Stimulated activated CD4-positive, alpha-beta T cell treated with anti-CD3 and anti-CD28 coated beads, Interleukin-2, amount 100 ng/mL, for 24 hours (primary cell): ENCODE data around the gene CUL5.
"Not testable (repeated sequence)": the region's sequence is repeated elsewhere in the genome, so short reads cannot be mapped to it uniquely, and the experiment has no call there.

Experiments
- DNase-seq, 2 donors: peaks; one replicate each; pipeline ENCODE4 v3.0.0-alpha.2; 2020

The CUL5 gene

DNA sequence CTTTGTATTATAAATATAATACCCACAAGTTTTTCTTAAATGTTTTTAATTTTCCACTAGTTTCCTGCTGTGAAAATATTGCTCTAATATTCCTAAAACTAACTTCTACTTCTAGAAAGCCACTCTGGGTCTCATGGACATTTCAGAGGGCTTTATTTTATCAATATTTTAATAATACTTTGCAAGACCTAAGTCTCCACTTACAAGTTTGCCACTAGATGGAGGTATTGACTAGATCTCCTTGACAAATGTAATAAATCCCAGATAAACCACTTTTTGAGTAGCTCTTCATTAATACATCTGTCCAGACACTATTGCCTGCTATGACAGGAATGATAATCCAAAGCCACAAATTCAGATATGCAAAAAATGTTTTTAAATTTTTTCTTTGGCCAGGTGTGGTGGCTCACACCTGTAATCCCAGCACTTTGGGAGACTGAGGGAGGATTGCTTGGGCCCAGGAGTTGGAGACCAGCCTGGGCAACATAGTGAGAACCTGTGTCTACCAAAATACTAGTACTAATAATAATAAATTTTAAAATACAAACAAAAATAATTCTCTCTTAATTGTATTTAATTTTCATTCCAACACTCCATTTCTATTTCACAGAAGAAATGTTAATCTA, 109.2 kb downstream of the CUL5 start:
- no peak for DNase-seq

DNA sequence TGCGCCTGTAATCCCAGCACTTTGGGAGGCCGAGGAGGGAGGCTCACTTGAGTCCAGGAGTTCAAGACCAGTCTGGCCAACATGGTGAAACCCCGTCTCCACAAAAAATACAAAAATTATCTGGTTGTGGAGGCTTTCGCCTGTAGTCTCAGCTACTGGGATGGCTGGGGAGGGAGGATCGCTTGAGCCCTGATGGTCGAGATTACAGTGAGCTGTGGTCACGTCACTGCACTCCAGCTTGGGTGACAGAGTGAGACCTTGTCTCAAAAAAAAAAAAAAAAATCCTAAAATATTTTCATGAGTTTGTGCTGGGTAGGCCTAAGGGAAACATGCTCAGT, 112.2 kb downstream of the CUL5 start:
- DNase-seq, result not testable (repeated sequence)

DNA sequence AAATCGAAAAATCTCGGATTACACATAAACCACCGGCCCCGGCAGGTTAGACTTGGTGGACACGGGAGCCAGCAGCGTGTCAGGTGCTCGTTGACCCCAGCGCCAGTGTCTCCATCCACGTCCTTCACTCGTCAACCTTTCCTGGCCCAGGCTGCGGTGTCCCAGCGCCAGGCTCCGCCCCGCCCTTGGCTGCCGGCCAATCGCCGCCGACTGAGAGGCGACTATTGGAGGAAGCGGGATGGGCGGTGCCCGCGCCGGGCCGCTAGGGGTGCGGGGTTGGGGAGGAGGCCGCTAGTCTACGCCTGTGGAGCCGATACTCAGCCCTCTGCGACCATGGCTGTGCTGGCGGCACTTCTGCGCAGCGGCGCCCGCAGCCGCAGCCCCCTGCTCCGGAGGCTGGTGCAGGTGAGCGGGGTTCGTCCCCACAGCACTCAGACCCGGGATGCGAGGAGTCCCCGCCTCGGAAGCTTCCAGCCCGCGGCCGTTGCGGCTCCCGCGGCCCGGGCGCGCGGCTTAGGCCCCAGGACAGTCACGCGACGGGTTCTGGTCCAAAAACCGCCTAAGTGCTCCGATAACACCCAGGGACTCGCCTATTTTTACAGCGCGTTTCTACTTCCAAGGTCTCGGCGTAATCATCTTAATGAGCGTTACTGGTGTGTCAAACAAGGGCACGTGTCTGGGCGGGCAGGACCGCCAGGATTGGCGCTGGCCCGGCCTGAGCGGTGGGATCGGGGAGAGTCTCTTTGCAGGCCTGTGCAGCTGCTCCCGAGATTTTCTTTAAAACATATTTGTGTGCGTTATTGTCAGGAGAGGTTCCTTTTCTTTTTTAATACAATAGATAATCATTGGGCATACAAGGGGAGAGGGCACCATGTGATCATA, 112.8 kb downstream of the CUL5 start, which contains the start of gene ACAT1:
Gene ACAT1 (plus strand): TSS at position 294 of the 882 bp plus-strand sequence. CDS start 40 bp downstream, at position 334.
- DNase-seq, result peak; percentile 98 to 99

DNA sequence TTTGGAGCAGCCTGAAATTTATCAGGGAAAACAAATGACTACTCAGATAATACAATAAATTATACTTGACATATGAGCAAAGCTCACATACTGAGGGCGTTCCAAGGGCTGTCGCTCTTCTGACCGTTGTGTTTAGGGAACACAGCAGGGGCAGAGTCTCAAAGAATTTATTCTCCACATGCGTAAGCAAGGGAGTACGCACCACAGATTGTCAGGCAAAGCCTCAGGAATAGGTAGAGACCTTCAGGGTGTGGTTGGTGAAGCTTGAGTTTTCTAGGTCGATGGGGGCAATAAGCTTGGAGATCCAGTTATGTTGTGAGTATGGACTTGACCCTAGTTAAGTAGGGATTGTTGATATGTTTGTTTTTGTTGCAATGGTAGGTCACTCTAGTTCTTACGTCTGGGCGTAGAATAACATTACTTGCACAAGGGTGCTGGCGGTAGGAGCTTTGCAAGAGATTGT, 113.5 kb downstream of the CUL5 start:
- DNase-seq, result no peak

DNA sequence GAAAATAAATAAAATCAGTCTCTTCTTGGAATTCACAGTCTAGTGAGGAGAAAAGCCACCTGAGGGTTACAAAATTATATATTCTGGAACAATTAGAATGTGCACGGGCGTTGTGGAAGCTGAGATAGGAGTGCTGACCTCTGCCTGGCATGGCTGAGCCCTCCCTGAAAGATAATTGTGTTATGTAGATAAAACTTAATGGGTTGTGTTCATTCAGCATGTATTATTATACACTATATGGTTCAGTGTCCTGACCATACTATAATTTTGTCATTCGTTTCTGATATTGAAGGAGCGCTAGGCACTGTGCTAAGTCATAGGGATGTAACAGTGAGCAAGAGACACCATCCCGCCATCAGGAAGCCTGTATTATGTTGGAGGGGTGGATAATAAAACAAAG, 116.4 kb downstream of the CUL5 start:
- no peak for DNase-seq

DNA sequence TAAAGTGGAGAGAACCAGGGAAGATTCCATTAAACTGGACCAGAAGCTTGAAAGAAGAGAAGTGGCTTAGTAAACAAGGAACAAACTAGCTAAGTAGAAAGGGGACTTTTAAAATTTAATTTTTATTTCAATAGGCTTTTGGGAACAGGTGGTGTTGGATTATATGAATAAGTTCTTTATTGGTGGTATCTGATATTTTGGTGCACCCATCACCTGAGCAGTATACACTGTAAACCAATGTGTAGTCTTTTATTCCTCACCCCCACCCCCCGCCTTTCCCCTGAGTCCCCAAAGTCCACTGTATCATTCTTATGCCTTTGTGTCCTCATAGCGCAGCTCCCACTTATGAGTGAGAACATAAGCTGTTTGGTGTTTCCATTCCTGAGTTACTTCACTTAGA, 120.1 kb downstream of the CUL5 start:
- DNase-seq, result no peak

DNA sequence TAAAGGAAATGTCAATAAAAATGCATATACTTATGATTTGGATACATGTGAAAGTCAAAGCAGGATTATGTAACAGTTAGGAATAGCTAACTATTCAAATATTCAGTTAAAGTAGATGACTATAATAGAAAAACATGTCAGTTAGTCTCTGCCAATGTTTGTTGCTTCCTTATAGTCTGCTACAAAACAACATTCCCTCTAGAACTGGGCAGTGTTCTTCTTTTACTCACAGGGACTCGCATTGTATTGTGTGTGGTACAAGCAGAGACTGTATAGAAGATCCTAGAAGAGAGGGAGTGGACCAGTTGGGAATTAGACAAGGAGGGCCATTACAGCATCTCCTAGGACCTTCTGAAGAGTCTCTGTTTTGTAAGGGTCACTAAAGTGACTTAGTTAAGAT, 123.3 kb downstream of the CUL5 start:
- DNase-seq, result no peak

DNA sequence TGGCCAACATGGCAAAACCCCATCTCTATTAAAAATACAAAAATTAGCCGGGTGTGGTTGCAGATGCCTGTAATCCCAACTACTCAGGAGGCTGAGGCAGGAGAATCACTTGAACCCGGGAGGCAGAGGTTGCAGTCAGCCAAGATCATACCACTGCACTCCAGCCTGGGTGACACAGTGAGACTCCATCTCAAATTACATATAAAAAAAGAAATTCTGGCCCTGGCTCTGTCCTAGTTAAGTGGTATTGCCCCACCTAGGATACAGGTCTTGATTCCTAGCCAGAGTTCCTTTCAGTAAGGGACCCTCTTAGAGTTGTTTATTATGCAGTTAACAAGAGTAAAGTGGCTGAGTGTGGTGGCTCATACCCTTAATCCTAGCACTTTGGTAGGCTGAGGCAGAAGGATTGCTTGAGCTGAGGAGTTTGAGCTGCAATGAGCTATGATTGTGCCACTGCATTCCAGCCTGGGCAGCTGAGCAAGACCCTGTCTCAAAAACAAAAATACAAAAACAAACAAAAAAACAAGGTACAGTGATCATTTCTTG, 124.4 kb downstream of the CUL5 start:
- not testable (repeated sequence) for DNase-seq

DNA sequence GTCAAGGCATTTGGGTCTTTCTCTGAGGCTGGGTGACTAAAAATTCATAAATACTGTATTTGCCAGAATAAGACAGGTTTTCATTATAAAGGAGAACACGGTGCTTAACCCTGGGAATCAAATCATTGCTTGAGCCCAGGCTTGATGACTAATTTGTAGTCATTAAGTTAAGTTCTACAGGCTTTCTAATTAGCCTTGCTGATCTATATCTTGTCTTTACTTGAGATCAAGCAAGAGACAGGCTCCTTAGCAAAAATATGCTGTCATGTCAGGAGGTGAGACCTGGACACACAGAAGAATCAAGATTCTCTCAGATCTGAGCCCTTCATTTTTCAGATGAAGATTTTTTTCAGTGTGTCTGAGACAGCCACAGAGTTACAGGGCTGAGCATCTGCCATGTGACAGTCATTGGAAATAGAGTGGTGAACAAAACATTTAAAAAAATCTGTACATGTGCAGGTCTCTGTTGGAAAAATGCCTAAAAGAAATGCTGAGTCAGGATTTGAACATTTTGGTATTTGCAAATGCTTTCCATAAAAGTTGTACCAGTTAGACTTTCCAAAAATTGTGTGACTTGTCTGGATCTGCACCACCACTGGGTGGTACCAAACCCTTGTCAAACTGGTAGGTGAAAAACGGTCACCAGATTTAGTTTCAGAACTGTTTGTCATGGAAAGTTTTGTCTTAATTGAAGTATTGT, 127.3 kb downstream of the CUL5 start:
- peak; percentile 24 to 41 for DNase-seq

DNA sequence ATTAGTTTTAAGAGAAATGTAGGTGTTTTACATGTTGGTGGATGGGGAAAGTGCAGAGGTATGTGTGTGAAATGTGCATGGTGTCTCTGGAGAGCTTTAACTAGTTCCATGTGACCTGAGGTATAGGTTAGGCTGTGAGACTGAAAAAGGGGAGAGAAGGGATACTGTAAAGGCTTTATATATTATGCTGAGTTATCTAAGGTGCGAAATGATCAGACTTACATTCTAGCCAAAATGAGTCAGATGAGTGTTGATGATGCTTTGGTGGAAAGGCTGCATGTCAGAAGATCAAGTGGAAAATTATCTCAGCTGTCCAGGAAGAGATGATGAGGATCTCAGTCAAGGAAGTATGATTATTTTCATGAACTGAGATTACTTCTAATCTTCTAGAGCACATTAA, 128.5 kb downstream of the CUL5 start:
- DNase-seq, result no peak

DNA sequence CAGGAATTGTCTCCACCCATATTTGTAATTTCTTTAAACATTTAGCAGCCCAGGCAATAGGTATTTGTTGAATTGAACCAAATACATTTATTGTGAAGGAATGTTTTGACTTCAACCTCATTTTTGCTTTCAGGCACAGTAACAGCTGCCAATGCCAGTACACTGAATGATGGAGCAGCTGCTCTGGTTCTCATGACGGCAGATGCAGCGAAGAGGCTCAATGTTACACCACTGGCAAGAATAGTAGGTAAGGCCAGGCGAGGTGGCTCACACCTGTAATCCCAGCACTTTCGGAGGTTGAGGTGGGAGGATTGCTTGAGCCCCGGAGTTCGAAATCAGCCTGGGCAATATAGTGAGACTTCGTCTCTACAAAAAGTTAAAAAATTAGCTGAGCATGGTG, 133.6 kb downstream of the CUL5 start:
- no peak for DNase-seq

DNA sequence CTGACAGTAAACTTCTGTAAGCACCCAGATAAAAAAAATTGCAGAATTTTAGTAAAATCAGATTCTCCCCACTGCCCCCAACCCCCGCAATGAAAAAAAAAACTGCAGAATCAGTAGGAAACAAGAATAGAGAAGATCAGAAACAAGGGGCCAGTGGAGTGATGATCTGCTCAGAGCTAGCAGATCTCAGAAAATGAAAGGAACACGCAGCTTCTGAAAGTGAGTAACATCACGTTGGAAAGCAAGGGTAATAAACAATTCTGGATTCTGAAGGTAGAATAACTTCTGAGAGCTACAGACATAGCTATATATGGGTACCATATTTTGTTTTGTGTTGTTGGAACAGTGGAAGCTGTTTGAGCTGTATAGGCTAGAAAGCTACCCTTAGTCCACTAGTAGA, 135.9 kb downstream of the CUL5 start:
- no peak for DNase-seq

DNA sequence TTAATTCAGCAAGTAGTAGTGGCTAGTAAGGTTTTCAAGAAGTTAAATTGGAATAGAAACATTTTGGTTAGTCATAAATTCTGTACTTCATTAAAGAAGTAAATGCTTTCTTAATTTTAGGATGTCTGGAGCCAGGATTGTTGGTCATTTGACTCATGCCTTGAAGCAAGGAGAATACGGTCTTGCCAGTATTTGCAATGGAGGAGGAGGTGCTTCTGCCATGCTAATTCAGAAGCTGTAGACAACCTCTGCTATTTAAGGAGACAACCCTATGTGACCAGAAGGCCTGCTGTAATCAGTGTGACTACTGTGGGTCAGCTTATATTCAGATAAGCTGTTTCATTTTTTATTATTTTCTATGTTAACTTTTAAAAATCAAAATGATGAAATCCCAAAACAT, 138.5 kb downstream of the CUL5 start:
- no peak for DNase-seq

DNA sequence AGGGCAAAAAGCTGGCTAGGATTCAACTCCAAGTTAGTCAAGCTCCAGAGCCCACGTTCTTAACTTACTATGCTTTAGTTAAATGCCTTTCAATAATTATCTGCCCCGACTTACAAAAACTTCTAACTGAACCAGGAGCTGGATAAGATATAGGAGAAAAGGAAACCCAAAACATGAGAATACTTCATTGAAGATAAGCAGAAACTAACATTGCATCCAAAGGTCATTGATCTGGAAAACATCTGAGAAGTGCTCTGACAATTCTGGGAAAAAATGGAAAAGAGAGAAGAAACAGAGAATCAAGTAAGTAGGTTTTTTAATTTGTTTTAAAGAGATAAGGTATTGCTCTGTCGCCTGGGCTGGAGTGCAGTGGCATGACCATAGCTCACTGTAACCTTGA, 139.9 kb downstream of the CUL5 start:
- no peak for DNase-seq

DNA sequence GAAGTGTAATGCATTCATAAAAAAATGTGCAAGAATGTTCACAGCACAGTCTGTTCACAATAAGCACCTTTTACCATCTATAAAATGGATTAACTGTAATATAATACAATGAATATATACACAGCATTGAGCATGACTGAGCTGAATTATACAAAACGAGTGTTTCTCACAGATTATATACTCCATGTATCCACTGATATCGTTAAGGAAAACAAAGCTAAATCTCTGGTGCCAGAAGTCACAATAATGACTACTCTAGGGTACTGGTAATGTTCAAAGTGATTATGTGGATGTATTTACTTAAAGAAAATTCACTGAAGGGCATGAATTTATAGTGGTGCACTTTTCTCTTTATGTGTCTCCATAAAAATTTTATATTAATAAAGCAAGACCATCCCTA, 145.9 kb downstream of the CUL5 start:
- no peak for DNase-seq
